Neural crest cell (in vitro differentiated cells): Measurements from ENCODE around the gene CFAP70. TPM values are rescaled to one million over a fixed set of nuclear protein-coding genes. Genes with fewer than 3 reads are reported as not detected.
A peak's percentile ranks its signal among the peaks of the same experiment; 100 is the strongest.

Experiments
- DNase-seq: peaks from one replicate; pipeline ENCODE4 v3.0.0; 2021; ENCODE audit warnings: low read depth, mixed read lengths, low spot score
- H3K27ac Mint-ChIP-seq: one replicate; pipeline ENCODE4 v1.8.0; 2021; ENCODE audit warnings: mild to moderate bottlenecking, mixed read lengths; ENCODE audit not compliant: unreplicated experiment
- H3K27me3 Mint-ChIP-seq: 2 replicates; pipeline ENCODE4 v1.8.0; 2021; ENCODE audit warnings: low read depth, mild to moderate bottlenecking, mixed read lengths
- H3K36me3 Mint-ChIP-seq: 2 replicates; pipeline ENCODE4 v1.8.0; 2021; ENCODE audit warnings: low read depth, mild to moderate bottlenecking, mixed read lengths
- H3K4me1 Mint-ChIP-seq: 2 replicates; pipeline ENCODE4 v1.8.0; 2021; ENCODE audit warnings: mixed read lengths
- H3K4me3 Mint-ChIP-seq: one replicate; pipeline ENCODE4 v1.8.0; 2021; ENCODE audit warnings: mild to moderate bottlenecking, mixed read lengths
- H3K9me3 Mint-ChIP-seq: 2 replicates; pipeline ENCODE4 v1.8.0; 2021; ENCODE audit warnings: mixed read lengths
- long read RNA-seq: library from polyadenylated mRNA; unstranded; transcript quantifications from one replicate; pipeline ENCODE4 v2.0.0, GENCODE V29; 2020
- total RNA-seq: library from RNA; stranded (reverse); gene quantifications from 2 replicates; pipeline ENCODE4 v1.2.1, GENCODE V29; 2021
- TF ChIP-seq, protein P1 (sequence below): fragments of 200-600 bp; sonication (generic); conservative IDR thresholded peaks from 2 replicates; pipeline ENCODE4 v1.5.0; 2021; ENCODE audit warnings: antibody characterized with exemption, mild to moderate bottlenecking

Gene CFAP70
- total RNA-seq: 0.65 and 0.84 TPM in 2 replicates
- long read RNA-seq, partial matches to known transcripts: 0 of 1 reads
- long read RNA-seq, other reads (novel, unspliced or antisense): 1 of 1 reads

DNA sequence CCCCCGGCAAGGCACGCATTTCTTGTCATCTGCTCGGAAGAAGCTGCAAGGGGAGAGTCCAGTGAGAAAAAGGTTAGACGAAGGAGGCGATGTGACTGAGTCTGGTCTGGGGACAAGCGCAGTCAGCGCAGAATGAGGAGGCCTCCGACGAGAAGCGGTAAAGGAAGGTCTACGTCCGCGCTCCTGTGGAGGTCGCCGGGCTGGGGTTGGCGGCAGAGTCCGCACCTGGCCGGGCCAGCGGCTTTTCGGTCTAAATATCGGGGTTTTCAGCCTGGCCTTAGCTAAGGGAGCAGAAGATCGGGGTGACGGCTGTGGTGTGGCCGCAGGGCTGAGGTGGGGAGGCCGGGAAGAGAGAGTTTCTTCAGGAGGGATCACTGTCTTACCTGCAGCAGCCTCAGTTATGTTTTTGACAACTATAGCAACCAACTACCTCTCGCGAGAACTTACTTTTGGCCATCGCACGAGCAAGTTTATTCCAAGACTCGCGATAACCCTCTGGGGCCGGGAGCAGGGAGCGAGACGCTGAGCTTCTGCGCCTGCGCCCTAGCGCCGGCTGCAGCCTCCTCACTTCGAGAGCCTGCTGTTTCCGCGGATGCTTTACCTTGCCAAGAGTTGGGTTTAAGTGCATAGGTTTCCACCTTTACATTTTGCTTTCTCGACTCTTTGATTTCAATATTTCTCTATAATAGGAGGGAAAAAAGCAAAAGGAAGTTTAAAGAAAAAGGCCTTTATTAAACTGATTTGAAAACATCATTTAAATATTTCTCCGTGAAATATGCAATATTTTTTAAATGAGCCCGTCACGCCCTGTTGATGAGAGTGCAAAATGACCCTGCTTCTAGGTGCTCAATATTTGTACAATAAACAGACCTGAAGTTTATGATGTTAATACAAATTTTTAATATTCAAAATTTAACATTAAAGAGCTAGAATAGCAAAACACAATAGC lies at the start of gene CFAP70:
Gene CFAP70 (minus strand): TSS at position 534 of the 949 bp plus-strand sequence. CDS start 4,068 bp downstream, outside the sequence.
- H3K27me3 Mint-ChIP-seq: peaks cover 51% of the 10 kb centered on the region
- peaks cover 5% of the 10 kb centered on the region for H3K9me3 Mint-ChIP-seq
- H3K4me3 Mint-ChIP-seq: peak within 1 kb of the TSS; percentile 97
- peaks cover 12% of the 10 kb centered on the region for H3K4me1 Mint-ChIP-seq
- H3K36me3 Mint-ChIP-seq: peaks cover 11% of the 10 kb centered on the region
- peak within 1 kb of the TSS; percentile 85 for H3K27ac Mint-ChIP-seq
- TF ChIP-seq, protein P1, sequence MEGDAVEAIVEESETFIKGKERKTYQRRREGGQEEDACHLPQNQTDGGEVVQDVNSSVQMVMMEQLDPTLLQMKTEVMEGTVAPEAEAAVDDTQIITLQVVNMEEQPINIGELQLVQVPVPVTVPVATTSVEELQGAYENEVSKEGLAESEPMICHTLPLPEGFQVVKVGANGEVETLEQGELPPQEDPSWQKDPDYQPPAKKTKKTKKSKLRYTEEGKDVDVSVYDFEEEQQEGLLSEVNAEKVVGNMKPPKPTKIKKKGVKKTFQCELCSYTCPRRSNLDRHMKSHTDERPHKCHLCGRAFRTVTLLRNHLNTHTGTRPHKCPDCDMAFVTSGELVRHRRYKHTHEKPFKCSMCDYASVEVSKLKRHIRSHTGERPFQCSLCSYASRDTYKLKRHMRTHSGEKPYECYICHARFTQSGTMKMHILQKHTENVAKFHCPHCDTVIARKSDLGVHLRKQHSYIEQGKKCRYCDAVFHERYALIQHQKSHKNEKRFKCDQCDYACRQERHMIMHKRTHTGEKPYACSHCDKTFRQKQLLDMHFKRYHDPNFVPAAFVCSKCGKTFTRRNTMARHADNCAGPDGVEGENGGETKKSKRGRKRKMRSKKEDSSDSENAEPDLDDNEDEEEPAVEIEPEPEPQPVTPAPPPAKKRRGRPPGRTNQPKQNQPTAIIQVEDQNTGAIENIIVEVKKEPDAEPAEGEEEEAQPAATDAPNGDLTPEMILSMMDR: no peak
- DNase-seq: peak; percentile 82

DNA sequence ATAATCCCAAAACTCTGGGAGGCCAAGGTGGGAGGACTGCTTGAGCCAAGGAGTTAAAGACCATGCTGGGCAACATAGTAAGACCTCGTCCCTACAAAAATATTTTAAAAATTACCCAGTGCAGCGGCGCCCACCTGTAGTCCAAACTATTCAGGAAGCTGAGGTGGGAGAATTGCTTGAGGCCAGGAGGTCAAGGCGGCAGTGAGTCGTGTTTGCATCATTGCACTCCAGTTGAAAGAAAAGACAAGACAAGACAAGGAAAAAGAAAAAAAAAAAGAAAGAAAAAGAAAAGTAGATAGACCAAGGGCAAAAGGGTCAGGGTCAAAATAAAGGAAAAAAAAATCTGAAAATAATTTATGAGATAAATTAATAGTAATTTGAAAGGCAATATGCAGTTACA lies 49.4 kb upstream of the CFAP70 start:
- no peak overlapping the region for H3K4me3 Mint-ChIP-seq
- no peaks in the 10 kb centered on the region for H3K27me3 Mint-ChIP-seq
- H3K27ac Mint-ChIP-seq: no peak overlapping the region
- H3K9me3 Mint-ChIP-seq: no peaks in the 10 kb centered on the region
- H3K36me3 Mint-ChIP-seq: no peaks in the 10 kb centered on the region
- TF ChIP-seq, protein P1: no peak
- no peak for DNase-seq
- peaks cover 19% of the 10 kb centered on the region for H3K4me1 Mint-ChIP-seq

DNA sequence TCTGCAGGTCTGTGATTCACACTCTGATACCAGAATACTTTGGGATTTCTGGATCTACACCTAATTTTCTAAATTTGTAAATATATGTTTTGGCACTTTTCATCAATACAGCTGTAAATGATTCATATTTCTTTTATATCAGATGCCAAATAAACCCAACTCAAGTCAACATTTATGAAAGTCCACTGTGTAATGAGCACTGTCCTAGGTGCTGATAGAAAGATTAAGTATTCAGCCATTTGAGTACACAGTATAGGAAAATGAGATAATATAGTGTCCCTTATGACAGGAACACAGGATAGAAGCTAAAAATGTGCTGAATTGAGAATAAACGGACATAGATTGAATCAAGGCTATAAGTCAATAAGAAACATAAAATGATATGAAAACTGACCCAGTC lies 48.8 kb upstream of the CFAP70 start:
- H3K27ac Mint-ChIP-seq: no peak overlapping the region
- H3K4me3 Mint-ChIP-seq: no peak overlapping the region
- DNase-seq: no peak
- no peaks in the 10 kb centered on the region for H3K9me3 Mint-ChIP-seq
- H3K36me3 Mint-ChIP-seq: no peaks in the 10 kb centered on the region
- TF ChIP-seq, protein P1: no peak
- no peaks in the 10 kb centered on the region for H3K27me3 Mint-ChIP-seq
- peaks cover 14% of the 10 kb centered on the region for H3K4me1 Mint-ChIP-seq

DNA sequence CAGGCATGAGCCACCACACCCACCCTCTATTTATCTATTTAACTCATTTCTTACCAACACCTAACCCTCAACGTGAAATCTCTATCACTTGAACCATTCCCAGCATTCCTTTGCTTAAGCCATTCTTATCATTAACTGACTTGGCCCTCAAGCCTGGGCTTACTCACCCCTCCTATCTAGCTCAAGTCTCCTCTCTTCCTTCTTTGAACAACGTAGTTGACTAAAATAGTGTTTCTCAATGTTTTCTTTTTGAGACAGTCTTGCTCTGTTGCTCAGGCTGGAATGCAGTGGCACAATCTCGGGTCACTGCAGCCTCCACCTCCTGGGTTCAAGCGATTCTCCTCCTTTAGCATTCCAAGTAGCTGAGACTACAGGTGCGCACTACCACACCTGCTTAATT lies 48.2 kb upstream of the CFAP70 start:
- no peak overlapping the region for H3K4me3 Mint-ChIP-seq
- no peaks in the 10 kb centered on the region for H3K27me3 Mint-ChIP-seq
- TF ChIP-seq, protein P1: no peak
- no peak for DNase-seq
- peaks cover 14% of the 10 kb centered on the region for H3K4me1 Mint-ChIP-seq
- no peak overlapping the region for H3K27ac Mint-ChIP-seq
- H3K36me3 Mint-ChIP-seq: no peaks in the 10 kb centered on the region
- no peaks in the 10 kb centered on the region for H3K9me3 Mint-ChIP-seq

DNA sequence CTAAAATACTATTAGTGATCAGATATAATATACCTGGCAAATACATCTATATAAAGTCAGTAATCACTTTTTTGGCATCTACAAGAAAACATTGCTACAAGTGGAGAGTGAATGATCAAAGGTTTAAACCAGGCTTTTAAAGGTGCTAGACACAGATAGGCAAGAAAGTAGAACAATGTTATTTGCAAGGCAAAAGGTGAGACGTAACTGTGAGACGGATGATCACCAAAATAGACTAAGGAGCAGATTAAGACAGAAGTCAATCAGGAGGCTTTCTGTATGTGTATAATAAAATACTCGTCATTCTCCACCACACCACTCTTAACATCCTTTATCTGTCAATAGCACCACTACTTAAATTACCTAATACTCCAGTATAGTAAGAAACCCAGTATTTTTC lies 46.9 kb upstream of the CFAP70 start:
- Mint-ChIP-seq H3K9me3 (no peaks in the 10 kb centered on the region), H3K4me1 (peaks cover 14% of the 10 kb centered on the region), H3K4me3 (no peak overlapping the region), H3K36me3 (no peaks in the 10 kb centered on the region), H3K27me3 (no peaks in the 10 kb centered on the region), H3K27ac (no peak overlapping the region)
- TF ChIP-seq, protein P1: no peak
- no peak for DNase-seq
